LNCaP clone FGC (cell line): Measurements from ENCODE around the gene CLNK.

ENCODE experiments used
- DNase-seq: peaks from one replicate; pipeline ENCODE4 v3.0.0-alpha.2; 2011; ENCODE audit warnings: low read depth
- H3K4me3 ChIP-seq: 2 replicates; pipeline ENCODE4 v1.5.1; 2011; ENCODE audit warnings: mild to moderate bottlenecking, low read depth, low read length, control low read depth
- TF ChIP-seq, protein P1 (sequence below): IDR thresholded peaks from 2 replicates; pipeline ENCODE4 v1.5.1; 2012; ENCODE audit warnings: mild to moderate bottlenecking; ENCODE audit not compliant: control insufficient read depth, insufficient read depth; ENCODE audit errors: extremely low read depth

CLNK gene

DNA sequence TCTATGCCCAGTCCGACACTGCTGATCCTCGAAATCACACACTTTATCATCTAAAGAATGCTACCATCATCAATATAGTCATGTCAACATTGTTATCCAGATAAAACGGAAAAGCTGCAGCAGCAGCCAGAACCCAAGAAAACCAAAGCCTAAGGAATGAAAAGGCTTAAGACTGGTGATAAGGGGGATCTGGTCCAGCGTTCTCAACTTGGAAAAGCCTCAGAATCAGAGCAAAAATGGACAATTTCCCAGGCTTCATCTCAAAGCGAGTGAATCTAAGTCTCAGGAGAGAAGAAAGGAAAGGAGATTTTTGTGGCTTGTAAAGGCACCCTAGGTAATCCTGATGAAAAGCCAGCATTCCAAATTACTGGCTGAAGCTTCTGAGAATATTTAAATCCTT lies 235.6 kb downstream of the CLNK start:
- no peak overlapping the region for H3K4me3 ChIP-seq
- TF ChIP-seq, protein P1, sequence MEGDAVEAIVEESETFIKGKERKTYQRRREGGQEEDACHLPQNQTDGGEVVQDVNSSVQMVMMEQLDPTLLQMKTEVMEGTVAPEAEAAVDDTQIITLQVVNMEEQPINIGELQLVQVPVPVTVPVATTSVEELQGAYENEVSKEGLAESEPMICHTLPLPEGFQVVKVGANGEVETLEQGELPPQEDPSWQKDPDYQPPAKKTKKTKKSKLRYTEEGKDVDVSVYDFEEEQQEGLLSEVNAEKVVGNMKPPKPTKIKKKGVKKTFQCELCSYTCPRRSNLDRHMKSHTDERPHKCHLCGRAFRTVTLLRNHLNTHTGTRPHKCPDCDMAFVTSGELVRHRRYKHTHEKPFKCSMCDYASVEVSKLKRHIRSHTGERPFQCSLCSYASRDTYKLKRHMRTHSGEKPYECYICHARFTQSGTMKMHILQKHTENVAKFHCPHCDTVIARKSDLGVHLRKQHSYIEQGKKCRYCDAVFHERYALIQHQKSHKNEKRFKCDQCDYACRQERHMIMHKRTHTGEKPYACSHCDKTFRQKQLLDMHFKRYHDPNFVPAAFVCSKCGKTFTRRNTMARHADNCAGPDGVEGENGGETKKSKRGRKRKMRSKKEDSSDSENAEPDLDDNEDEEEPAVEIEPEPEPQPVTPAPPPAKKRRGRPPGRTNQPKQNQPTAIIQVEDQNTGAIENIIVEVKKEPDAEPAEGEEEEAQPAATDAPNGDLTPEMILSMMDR = no peak
- DNase-seq = no peak

DNA sequence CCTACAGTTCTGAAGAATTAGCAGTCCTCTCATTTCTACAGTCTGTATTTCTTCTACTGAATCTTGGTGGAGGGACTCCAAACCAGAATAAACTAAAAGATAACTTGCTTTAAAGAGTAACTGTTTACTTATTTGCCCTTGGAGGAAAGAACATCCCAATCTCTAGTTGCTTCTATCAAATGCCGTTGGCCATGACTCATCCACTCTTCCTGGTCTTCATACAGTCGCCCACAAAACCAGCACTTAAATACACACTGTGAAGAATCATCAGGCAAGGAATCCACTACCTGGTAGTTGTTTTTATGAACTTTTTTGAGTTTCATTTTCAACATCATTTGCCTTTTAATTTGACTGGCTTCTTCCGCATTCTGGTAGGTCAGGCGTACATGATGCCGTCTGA lies 241.6 kb downstream of the CLNK start:
- no peak for DNase-seq

DNA sequence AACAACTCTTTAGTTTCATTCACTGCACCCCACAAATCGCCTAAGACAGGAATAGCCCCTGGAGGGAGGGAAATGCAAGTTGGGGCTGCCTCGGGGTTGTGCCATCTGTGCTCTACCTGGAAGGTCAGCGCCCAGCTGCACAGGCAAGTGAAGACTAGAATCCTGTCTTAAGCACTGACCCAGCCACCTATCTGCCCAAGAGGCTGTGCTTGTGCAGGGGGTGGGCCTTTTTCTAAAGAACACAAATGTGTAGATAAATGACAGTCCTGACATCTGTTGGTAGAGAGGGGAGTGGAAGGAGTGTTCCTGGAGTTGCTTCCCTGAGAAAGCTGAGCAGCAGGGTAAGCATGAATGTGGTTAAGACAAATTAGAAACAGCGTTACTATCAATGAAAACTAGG lies 243.1 kb downstream of the CLNK start:
- TF ChIP-seq, protein P1 = no peak
- H3K4me3 ChIP-seq = no peak overlapping the region
- DNase-seq = no peak

More for the DNA sequence above, 241.6 kb downstream of the CLNK start:
- TF ChIP-seq, protein P1 = no peak
- H3K4me3 ChIP-seq = no peak overlapping the region

DNA sequence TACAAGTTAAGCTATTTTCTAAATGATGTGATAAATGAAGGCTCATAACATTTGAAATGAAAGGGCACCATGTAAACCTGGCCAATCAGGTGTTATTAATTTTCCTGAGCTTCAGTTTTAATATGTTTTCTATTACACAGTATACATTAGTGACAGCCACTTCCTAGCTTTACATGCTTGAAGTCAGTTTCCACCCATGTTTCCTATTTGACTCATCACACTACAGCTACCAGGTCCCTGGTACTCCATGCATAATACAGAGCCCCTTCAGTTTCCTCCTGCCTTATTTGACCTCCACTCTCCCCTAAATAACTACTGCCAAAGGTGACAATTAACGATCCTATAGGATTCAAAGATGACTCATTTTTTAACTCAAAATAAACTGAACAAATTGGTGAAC lies 245.6 kb downstream of the CLNK start:
- no peak for DNase-seq
- no peak overlapping the region for H3K4me3 ChIP-seq
- TF ChIP-seq, protein P1 = no peak

DNA sequence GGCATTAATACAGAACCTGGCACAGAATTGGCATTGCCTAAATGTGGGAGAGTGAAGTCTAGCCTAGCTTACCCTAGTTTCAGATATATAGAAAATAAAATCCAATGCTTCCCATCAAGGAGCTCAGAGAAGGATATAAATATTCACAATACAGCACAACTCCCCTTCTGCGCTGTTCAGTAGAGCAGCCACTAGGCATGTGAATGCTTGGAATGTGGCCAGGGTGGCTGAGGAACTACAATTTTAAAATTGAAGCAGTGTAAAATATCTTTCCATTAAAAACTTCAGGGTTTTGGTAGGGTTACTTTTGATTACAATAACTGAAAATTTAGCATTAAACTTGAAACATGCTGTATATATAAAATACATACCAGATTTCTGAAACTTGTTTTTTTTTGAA lies 246.8 kb downstream of the CLNK start:
- no peak for DNase-seq
- no peak overlapping the region for H3K4me3 ChIP-seq
- TF ChIP-seq, protein P1 = no peak
